HS-27A (cell line): ENCODE data around the gene JPH4.
"Not testable (repeated sequence)": the region's sequence is repeated elsewhere in the genome, so short reads cannot be mapped to it uniquely, and the experiment has no call there.

Source experiments
- DNase-seq: peaks from one replicate; pipeline ENCODE4 v3.0.0-alpha.2; 2012; ENCODE audit warnings: low read depth, missing footprints

JPH4 gene

GRCh38 chr14:23578560-23579310 lies at the start of gene JPH4:
JPH4 (minus strand) TSS chr14:23578790; CDS start chr14:23577453, 1,337 bp downstream.
- DNase-seq, result no peak

- DNase-seq, result no peak
Observed at GRCh38 chr14:23627961-23628360, 49.4 kb upstream of the JPH4 start.

GRCh38 chr14:23626946-23627345 lies 48.4 kb upstream of the JPH4 start:
- no peak for DNase-seq

- no peak for DNase-seq
Observed at GRCh38 chr14:23624830-23625404, 46.3 kb upstream of the JPH4 start.

- DNase-seq, result no peak
Observed at GRCh38 chr14:23623962-23624361, 45.4 kb upstream of the JPH4 start.

GRCh38 chr14:23622990-23623389 lies 44.4 kb upstream of the JPH4 start:
- no peak for DNase-seq

GRCh38 chr14:23621932-23622730 lies 43.5 kb upstream of the JPH4 start:
- DNase-seq, result no peak

GRCh38 chr14:23621204-23621931 lies 42.8 kb upstream of the JPH4 start:
- DNase-seq, result no peak

GRCh38 chr14:23620177-23620702 lies 41.6 kb upstream of the JPH4 start:
- DNase-seq, result no peak

- no peak for DNase-seq
Observed at GRCh38 chr14:23618415-23618988, 39.9 kb upstream of the JPH4 start.

GRCh38 chr14:23617539-23617938 lies 38.9 kb upstream of the JPH4 start:
- no peak for DNase-seq

GRCh38 chr14:23615856-23616255 lies 37.3 kb upstream of the JPH4 start:
- no peak for DNase-seq

GRCh38 chr14:23614395-23614828 lies 35.8 kb upstream of the JPH4 start:
- DNase-seq, result no peak

GRCh38 chr14:23613242-23614070 lies 34.9 kb upstream of the JPH4 start:
- no peak for DNase-seq

- no peak for DNase-seq
Observed at GRCh38 chr14:23612802-23613201, 34.2 kb upstream of the JPH4 start.

GRCh38 chr14:23612354-23612732 lies 33.8 kb upstream of the JPH4 start:
- DNase-seq, result no peak

GRCh38 chr14:23610815-23611289 lies 32.3 kb upstream of the JPH4 start:
- no peak for DNase-seq

GRCh38 chr14:23610090-23610814 lies 31.7 kb upstream of the JPH4 start:
- DNase-seq, result no peak

GRCh38 chr14:23609411-23610089 lies 31.0 kb upstream of the JPH4 start:
- not testable (repeated sequence) for DNase-seq
